Right lobe of liver (tissue), 4 donors: ENCODE measurements around the gene MAP3K9.

Experiments
- POLR2A ChIP-seq: fragments of 450-650 bp; IDR thresholded peaks from one replicate; pipeline ENCODE4 v1.6.1; 2017; ENCODE audit warnings: antibody characterized with exemption, mild to moderate bottlenecking
- TF ChIP-seq, protein P1 (sequence below), 4 donors: fragments of 200-600 bp in 3 of 4; fragments of 450-650 bp in 1 of 4; IDR thresholded peaks; one replicate each; pipeline versions ENCODE4 v1.5.1 to v1.8.0; 2016 to 2022; ENCODE audit warnings: antibody characterized with exemption in 4 of 4, mild to moderate bottlenecking in 2 of 4
- donor health status: DM: no; HTN: no; CAD: no.
- donor health status: DM: no; HTN: no; CAD: no.
- donor health status: DM: no; HTN: yes; CAD: no.

DNA sequence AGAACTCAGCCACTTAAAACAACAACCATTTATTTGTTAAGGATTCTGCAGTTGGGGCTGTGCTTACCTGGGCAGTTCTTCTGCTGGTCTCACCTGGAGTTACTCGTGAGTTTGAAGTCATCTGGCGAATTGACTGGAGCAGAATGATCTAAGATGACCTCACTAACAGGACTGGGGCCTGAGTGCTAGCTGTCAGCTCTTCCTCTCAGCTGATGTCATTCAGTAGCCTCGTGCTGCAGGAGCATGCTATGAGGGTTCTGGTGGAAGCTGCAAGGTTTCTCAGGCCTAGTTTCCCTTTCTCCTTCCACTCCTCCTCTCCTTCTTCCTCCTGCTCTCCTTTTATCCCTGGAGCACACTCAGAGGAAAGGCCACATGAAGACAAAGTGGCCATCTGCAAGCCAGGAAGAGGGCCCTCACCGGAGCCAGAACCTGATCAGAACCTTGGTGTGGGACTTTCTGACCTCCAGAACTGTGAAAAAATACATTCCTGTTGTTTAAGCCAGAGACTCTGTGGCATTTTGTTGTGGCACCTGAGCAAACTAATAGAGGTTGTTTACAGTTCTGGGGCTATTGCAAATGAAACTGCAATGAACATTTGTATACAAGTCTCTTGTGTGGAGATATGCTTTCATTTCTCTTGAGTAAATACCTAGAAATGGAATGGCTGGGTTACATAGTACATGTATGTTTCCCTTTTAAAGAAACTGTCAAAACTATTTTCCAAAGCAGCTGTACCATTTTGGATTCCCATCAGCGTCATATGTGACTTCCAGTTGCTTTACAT lies 21.9 kb upstream of the MAP3K9 start:
- TF ChIP-seq, protein P1, sequence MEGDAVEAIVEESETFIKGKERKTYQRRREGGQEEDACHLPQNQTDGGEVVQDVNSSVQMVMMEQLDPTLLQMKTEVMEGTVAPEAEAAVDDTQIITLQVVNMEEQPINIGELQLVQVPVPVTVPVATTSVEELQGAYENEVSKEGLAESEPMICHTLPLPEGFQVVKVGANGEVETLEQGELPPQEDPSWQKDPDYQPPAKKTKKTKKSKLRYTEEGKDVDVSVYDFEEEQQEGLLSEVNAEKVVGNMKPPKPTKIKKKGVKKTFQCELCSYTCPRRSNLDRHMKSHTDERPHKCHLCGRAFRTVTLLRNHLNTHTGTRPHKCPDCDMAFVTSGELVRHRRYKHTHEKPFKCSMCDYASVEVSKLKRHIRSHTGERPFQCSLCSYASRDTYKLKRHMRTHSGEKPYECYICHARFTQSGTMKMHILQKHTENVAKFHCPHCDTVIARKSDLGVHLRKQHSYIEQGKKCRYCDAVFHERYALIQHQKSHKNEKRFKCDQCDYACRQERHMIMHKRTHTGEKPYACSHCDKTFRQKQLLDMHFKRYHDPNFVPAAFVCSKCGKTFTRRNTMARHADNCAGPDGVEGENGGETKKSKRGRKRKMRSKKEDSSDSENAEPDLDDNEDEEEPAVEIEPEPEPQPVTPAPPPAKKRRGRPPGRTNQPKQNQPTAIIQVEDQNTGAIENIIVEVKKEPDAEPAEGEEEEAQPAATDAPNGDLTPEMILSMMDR (IDR thresholded peaks at IDR 0.05): no peak
- no peak for TF ChIP-seq POLR2A
